Left ventricle myocardium superior (tissue), 1 donor: ENCODE measurements around the gene MOCOS. TPM values are rescaled to one million over a fixed set of nuclear protein-coding genes. Genes with fewer than 3 reads are reported as not detected.
A peak's percentile ranks its signal among the peaks of the same experiment; 100 is the strongest.

Experiments used
- ATAC-seq: fragments of 200-7000 bp; cut with Tn5 transposase; one replicate; pipeline ENCODE4 v1.9.1; 2020; ENCODE audit warnings: mild to moderate bottlenecking, moderate library complexity
- DNase-seq: peaks from one replicate; pipeline ENCODE4 v3.0.0-alpha.2; 2020
- intact Hi-C: fragments of 100-400 bp; cut with micrococcal nuclease; formaldehyde crosslinking; loops from one replicate; pipeline ENCODE4 v1.11.0; 2022
- total RNA-seq: library from RNA; stranded (reverse); fragmentation: NEBNext Ultra II Directional; extraction: Animal tissue kit (Norgen Biotek cat#: 25700); gene quantifications from one replicate; pipeline ENCODE4 v1.2.1, GENCODE V29; 2021
- donor health status: DM: no; HTN: yes; CAD: no; lungs with severe emphysema.

The MOCOS gene
- total RNA-seq, 1 donor from 2014 or later = 0.27 TPM

DNA sequence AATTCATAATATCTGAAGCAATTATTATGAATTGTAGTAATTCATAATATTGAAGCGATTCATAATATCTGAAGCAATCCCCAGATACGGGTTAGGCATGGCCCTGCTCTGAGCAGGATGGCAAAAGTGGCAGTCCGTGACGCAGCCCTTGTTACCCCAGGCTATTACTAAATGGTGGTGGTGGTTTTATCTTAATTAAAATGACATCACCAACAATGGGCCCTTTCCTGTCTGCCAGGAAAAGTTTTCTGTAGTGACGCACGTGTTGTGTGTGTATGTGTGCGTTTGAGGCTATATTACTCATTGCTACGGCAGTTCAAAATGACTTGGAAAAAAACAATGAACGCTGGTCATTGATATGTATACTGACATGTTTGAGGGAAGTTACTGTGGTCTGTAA, 10.6 kb upstream of the MOCOS start:
- no peak for DNase-seq
- ATAC-seq = no peak
- intact Hi-C loops = no loop called here

GRCh38 chr18:36177913-36178312, 9.4 kb upstream of the MOCOS start:
- no peak for ATAC-seq
- DNase-seq = no peak
- intact Hi-C loops = no loop called here

DNA sequence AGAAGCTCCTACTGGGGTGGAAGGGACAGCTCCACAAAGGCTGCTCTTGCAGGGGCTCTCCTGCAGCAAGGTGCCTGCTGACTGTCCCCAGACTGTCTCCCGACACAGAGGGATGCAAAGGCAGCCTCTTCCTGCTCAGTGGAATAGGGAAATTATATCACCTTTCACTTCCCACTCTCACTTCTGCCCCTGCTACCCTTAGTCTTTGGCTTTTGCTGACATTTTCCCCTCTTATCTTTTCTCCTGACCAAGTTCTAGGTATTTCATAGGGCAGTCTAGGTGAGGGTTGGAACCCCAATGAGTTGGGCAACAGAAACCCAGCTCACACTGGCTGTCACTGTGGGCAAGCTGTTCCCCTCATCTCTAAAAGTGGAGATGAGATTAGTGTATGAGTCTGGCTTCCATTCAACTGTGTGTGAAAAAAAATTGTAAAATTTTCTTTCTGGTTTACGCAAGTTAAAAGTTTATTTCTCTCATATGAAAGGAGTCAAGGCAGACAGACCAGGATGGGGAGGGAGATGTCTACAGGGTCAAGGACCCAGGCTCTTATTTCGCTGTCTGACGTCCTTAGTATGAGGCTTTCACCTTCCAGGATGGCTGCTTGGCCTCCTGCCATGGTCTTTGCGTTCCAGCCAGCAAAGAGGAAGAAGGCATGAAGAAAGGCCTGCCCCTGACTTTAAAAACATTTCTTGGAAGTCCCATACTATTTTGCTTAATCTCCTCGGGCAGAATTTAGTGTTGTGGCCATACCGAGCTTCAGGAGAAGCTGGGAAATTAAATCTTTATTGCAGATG, 7.5 kb upstream of the MOCOS start:
- ATAC-seq (peak; percentile 70), DNase-seq (peak; percentile 84)
- intact Hi-C loops = loop anchor here (10.0 kb wide), 1 partner anchor 95 kb away; no protein-coding TSS in a partner anchor

DNA sequence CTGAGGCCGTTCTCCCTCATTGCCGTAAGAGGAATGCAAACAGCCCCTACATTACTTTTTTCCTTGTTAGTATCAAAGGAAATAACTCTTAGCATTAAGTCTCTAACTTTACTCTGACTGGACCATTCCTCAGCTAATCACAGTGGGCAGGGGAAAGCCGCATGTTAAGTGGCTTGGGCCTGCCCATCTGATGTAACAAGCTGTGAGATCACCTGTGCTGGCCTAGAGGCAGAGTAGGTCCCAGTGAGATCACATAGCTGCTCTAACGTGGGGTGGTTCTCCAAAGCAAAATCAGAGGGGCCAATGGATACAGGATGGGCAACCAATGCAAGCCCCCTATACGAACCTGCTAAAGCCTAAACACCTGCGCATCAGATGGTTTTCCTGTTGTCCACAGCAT, 5.9 kb upstream of the MOCOS start:
- intact Hi-C loops = loop anchor here (10.0 kb wide), 1 partner anchor 93 kb away; no protein-coding TSS in a partner anchor
- ATAC-seq = no peak
- no peak for DNase-seq

- no peak for DNase-seq
- ATAC-seq = peak; percentile 74
- intact Hi-C loops = loop anchor here (10.0 kb wide), 1 partner anchor 93 kb away; no protein-coding TSS in a partner anchor
These were observed 5.3 kb upstream of the MOCOS start for GRCh38 chr18:36181898-36182506.

DNA sequence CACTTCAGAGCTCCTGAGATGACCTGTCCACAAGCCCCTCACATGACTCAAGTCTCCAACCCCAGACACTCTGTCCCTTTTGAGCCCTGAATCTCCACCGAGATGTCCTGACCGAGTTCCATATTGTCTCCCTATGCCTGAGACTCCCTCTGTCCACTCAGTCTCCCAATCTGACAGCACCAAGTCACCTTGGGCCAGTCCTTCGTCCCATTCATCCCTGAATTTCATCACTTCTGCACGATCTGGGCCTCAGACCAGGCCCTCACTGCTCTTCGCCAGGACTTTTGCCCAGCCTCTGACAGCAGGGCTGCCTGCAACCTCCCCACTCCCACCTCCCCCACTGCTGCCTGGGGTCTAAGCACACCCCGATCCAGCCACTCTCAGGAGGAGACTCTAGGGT, 4.3 kb upstream of the MOCOS start:
- intact Hi-C loops = loop anchor here (10.0 kb wide), 1 partner anchor 92 kb away; no protein-coding TSS in a partner anchor

GRCh38 chr18:36183987-36184386, 3.3 kb upstream of the MOCOS start:
- intact Hi-C loops = loop anchor here (10.0 kb wide), 1 partner anchor 91 kb away; no protein-coding TSS in a partner anchor
- no peak for ATAC-seq
- DNase-seq = no peak

More for the DNA sequence above, 4.3 kb upstream of the MOCOS start:
- no peak for ATAC-seq
- no peak for DNase-seq

DNA sequence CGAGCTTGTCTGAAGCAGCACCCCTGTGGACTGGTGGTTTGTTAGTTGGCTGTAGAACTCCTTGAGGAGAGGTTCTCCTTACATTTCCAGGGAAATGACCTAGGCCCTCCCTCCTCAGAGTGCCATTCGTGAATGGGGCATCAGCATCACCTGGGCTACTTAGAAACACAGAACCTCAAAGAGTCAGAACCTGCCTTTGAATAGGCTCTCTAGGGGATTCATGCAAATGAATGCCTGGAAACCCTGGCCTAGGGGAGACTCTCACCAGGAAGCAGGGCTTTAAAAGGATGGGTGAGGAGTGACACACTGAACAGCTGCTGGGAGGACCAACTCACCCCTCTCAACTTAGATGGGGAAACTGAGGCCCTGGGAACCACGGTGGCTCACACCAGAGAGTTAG, 2.1 kb upstream of the MOCOS start:
- ATAC-seq (no peak), DNase-seq (no peak)
- intact Hi-C loops = loop anchor here (10.0 kb wide), 1 partner anchor 90 kb away; no protein-coding TSS in a partner anchor

- no peak for ATAC-seq
- intact Hi-C loops = loop anchor here (10.0 kb wide), 1 partner anchor 89 kb away; no protein-coding TSS in a partner anchor
- no peak for DNase-seq
These were observed 1.3 kb upstream of the MOCOS start for GRCh38 chr18:36185901-36186460.

- DNase-seq = peak; percentile 58
- ATAC-seq = peak; percentile 39
- intact Hi-C loops = loop anchor here (10.0 kb wide), 1 partner anchor 88 kb away; no protein-coding TSS in a partner anchor
These were observed 670 bp upstream of the MOCOS start for GRCh38 chr18:36186461-36187192.

DNA sequence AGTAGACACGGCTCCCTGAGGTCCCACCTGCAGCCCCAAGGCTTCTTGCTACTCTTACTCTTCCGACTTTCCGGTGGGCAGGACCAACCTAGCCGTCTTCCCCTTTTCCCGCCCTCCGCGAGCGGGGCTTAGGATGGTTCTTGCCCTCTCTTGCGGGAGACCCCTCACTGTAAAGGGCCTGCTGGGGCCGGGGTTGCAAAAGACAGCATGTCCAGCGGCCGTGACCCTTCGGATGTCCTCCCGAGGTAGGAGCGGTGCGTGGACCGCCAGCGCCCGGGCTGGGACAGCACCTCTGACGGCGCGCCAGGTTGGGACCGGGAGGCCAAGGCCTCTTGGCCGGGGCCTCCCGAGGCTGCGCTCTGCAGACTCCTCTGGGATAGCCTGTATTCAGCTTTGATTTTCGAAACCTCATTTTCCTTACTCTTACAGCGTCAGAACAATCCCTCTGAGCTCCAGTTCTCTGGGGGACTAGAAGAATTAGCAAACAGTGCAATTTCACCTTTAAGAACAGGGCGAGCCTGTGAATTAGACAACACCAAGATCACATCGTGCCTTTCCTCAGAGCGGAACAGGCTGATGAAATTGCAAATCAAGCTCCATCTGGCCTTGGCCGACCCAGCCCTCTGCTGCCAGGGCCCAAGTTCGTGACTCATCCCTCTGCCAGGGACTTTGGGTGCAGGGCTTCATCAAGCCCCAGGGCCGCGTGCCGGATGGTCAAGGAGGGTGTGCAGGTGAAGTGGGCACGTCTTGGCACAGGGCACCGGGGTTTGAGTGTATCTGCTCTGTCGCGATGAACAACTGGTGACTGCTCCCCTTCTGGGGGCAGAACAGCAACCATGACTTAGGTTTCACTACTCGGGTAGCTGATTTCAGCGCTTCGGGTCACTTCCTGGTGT, 777 bp downstream of the MOCOS start:
- intact Hi-C loops = loop anchor here (10.0 kb wide), 1 partner anchor 87 kb away; no protein-coding TSS in a partner anchor
- DNase-seq = peak; percentile 37
- peak; percentile 19 for ATAC-seq

- ATAC-seq (no peak), DNase-seq (no peak)
- intact Hi-C loops = loop anchor here (10.0 kb wide), 1 partner anchor 86 kb away; no protein-coding TSS in a partner anchor
These were observed 1.6 kb downstream of the MOCOS start for GRCh38 chr18:36188916-36189315.

DNA sequence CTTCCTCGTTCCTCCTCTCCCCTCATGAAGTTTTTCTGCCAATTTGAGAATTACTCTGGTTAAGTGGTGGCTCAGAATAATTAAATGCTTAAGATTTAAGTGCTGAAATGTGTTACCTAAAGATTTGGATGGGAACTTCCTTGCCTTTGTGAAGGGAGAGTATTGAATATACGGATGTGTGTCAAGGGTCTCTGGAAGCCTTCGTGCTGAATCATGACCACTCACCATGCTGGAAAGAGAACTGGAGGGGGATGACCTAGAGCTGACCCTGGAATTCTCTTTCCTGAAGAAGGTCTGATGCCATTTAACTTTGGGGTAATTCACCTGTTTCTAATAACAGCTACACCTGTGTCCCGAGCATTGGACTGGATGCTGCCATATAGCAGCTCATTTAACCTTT, 2.2 kb downstream of the MOCOS start:
- intact Hi-C loops = loop anchor here (10.0 kb wide), 1 partner anchor 85 kb away; no protein-coding TSS in a partner anchor
- DNase-seq (no peak), ATAC-seq (no peak)

GRCh38 chr18:36191286-36191685, 4.0 kb downstream of the MOCOS start:
- no peak for DNase-seq
- ATAC-seq = no peak
- intact Hi-C loops = no loop called here

GRCh38 chr18:36191711-36192110, 4.4 kb downstream of the MOCOS start:
- ATAC-seq (no peak), DNase-seq (no peak)
- intact Hi-C loops = no loop called here

DNA sequence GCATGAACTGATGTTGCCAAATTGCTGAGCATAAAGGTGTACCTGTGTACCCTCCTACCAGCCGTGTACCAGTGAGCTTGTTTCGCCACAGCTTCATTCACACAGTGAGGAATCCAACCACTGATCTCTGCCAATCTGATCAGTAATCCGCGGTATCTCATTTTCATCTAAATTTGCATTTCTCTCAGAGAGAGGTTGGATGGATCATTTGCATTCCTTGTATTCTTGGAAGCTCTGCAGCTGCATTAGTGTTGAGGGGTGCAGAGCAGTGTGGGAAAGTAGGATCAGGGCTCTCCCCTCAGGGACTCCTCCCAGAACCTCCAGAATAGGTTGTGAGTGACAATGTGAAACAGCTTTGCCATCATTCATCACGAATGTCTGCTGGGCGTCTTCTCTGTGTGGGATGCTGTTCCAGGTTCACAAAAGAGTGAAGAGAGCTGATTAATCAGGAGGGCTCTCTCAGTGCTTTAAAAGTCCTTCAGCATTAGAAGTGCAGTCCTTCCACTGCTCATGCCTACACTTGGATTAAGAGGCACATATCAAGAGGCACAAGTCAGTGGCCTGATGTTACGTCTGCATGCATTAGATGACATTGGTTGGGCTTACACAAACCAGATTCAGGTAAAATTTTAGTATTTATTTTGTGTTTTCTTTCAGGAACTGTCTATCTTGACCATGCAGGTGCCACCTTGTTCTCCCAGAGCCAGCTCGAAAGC, 7.5 kb downstream of the MOCOS start:
- intact Hi-C loops = no loop called here
- DNase-seq (no peak), ATAC-seq (no peak)

GRCh38 chr18:36195427-36196122, 8.3 kb downstream of the MOCOS start:
- no peak for DNase-seq
- intact Hi-C loops = no loop called here
- peak; percentile 89 for ATAC-seq
